HG02981 (cell line): ENCODE measurements around the gene CCDC186.

Source experiments
- ATAC-seq: cut with Tn5 transposase; IDR thresholded peaks from one replicate; pipeline ENCODE4 v1.9.1; 2021; ENCODE audit warnings: mild to moderate bottlenecking, moderate library complexity; ENCODE audit not compliant: unreplicated experiment

Gene CCDC186

GRCh38 chr10:114117728-114118127 lies 56.3 kb downstream of the CCDC186 start:
- no peak for ATAC-seq

- no peak for ATAC-seq
Observed at GRCh38 chr10:114115661-114116445, 58.1 kb downstream of the CCDC186 start.

DNA sequence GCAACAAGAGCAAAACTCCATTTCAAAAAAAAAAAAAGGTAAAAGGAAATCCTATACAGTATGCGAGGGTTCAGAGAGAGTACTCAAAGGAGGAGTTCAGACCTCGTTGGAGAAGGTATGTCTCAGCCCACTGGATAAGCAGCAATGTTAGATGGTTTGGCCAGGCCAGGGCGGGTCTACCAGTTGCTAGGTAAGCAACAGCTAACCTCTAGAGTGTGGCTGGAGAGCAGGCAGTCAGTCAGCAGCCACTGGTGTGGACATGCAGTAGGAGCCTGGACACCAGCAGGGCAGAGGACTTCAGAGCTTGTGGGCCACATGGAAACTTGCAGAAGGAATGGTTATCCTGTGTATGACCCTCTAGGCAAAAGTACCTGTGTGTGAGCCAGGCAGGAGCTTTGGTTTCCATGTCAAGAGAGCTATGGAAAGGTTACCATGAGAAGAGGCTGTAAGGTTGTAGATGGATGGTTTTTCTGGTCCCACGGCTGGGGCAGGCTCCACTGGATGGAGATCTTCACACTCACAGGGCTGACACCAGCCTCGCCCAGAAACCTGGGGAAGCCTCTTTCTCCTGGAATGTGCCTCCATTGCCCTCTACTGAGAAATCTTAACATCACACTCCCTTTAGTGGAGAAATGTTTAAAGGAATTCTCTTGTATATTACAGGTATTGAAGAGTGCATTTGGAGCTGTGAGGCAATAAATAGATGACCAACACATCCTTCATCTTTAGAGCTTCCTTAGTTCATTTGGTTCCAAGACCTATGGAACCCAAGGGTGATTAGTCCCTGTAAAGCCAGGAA lies 63.6 kb downstream of the CCDC186 start:
- no peak for ATAC-seq

DNA sequence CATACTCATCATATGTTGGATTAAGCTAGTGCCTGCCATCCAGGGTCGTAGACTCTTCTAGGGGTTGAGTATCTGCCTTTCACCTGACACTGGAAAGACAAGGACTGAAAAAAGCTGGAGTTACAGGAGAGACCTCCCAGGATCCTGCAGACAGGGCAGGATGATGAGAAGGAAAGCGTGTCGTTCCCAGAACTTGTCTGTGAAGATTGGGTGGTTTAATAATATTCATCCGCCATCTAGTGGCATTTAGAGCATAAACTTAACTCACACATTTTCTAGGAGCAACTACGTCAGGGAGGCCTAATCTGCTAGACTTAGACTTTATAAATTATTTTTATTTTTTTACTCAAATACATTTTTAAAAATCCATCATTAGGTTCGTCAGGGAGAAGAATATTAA lies 70.7 kb downstream of the CCDC186 start:
- ATAC-seq, result no peak

DNA sequence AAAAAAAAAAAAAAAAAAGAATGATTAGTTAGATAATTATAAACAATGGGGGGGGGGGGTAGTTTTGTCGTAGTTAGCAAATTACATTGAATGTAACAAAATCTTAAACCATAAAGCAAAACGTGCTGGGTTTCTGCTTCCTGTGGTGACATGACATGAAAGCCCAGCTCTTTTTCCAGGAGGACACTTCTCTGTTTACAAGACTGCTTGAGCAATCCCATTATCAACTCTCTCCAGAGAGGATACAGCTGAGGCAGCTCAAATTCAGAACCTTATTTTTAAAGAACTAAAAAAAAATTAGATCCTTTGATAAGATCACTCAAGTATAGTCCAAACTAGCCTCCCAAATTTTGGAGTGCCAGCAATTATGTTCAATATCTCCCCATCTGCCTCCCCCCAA lies 71.7 kb downstream of the CCDC186 start:
- no peak for ATAC-seq

DNA sequence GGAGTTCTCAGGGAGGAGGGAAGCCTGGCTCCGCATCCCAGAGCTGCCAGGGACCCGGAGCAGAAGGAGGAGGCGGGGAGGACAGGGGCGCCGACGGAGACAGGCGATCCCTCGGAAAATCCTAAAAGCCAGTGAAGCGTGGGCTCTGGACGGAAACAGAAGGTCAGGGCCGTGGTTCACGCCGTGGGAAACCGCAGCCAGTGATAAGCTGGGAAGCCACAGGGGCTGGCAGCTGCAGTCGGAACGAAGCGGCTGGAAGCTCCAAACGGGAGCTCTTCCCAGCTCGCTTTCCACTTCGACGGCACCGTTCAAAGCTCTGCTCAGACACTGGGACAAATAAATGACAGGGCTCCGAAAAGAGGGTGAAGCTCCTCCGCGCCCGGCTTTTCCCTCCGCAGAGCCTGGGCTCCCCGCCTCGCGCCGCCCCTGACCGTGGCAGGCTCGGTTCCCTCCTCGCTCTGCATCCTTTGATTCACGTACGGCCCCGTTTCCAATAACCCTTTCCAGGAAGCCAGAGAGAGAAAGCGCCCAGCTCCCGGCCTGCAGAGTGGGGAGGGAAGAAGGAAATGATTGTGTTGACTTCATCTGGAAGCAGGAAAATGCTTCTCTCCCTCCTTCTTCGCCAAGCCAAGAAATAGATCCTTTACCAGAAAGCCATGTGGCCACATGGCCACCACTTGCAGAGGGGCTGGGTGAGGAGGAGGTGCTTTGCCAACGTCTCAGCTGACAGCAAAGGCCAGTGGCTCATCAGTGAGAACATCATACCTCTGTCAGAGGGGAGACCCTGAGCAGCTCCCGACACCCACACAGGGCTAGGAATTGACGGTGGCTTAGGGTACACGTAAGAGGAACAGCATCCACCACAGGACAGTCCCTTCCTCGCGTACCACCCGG lies 72.9 kb downstream of the CCDC186 start:
- no peak for ATAC-seq

GRCh38 chr10:114096864-114097263 lies 77.1 kb downstream of the CCDC186 start:
- ATAC-seq, result no peak

- no peak for ATAC-seq
Observed at GRCh38 chr10:114095559-114096337, 78.3 kb downstream of the CCDC186 start.

- ATAC-seq, result no peak
Observed at GRCh38 chr10:114094795-114095194, 79.2 kb downstream of the CCDC186 start.

GRCh38 chr10:114087655-114088054 lies 86.3 kb downstream of the CCDC186 start:
- no peak for ATAC-seq

DNA sequence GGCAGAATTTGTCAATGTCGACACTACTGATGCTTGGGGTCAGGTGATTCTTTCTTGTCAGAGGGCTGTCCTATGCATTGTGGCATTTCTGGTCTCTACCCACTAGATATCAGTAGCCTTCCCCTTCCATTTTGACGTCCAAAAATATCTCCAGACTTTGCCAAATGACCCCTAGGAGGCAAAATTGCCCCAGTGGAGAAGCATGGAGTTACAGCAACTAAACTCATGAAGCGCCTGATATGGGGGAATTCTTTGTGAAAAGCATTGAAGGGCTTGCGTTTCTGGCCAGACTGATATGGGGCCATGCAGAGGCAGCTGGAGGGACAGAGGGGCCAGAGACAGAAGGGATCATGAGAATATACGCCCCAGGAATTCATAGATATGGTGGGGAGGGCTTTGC lies 86.7 kb downstream of the CCDC186 start:
- no peak for ATAC-seq

GRCh38 chr10:114084215-114084614 lies 89.8 kb downstream of the CCDC186 start:
- no peak for ATAC-seq

DNA sequence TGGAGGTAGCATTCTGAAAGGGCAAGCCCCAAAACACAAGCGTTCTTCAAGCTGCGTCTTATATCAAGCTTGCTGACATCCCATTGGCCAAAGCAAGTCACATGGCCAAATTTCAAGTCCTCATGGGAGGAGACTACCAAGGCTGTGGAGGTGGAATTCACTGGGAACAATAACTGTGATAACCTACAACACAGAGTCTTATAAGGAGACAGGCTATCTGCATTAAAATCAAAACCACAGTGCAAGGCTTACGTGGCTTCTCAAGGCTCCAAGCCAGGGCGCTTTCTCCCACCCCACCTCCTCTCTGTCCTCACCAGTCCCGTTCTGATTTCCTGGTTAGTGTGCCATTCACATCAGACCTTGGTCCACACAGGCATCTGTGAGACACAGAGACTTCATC lies 91.0 kb downstream of the CCDC186 start:
- no peak for ATAC-seq

GRCh38 chr10:114081911-114082583 lies 92.0 kb downstream of the CCDC186 start:
- no peak for ATAC-seq

- no peak for ATAC-seq
Observed at GRCh38 chr10:114079421-114079820, 94.6 kb downstream of the CCDC186 start.

GRCh38 chr10:114078346-114078745 lies 95.7 kb downstream of the CCDC186 start:
- no peak for ATAC-seq

GRCh38 chr10:114077815-114078219 lies 96.2 kb downstream of the CCDC186 start:
- ATAC-seq, result no peak

DNA sequence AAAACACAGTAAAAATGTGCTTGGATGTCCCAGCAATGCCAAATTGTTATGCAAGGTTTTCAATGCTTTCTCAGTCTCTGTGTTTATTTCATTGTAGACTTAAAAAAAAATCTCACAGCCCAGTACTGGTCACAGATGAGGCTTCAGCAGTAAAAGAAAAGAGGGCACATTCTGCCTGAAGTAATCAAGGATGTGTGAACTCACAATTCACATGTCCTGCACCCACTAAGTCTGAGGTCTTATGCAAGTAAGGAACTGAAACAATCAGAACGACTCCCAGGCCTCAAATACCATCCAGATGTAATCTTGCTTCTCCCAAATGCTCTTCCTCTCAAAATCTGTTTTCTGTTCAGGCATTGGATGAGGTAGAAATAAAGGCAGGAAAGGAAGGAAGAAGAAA lies 96.7 kb downstream of the CCDC186 start:
- ATAC-seq, result no peak

DNA sequence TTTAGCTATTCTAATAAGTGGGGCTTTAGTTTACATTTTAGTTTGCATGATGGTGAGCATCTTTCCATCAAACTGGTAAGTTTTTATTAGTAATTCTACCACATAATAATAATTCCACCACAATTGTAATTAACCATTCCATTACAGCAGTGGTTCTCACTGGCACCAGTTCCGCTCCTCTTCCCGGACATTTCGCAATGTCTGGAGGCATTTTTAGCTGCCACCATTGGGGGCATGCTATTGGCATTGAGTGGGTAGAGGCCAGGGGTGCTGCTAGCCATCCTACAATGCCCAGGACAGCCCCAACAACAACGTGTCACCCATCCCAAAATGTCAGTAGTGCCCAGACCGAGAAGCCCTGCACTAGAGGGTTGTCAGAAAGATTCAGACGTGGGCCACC lies 98.9 kb downstream of the CCDC186 start:
- no peak for ATAC-seq
